Heart right ventricle (tissue), 16 donors: Measurements from ENCODE around the gene CTAG1B. TPM values are rescaled to one million over a fixed set of nuclear protein-coding genes. Genes with fewer than 3 reads are reported as not detected.
"Not testable (repeated sequence)": the region's sequence is repeated elsewhere in the genome, so short reads cannot be mapped to it uniquely, and the experiment has no call there.

Experiments used
- ATAC-seq, 8 donors: fragments of 200-7000 bp; cut with Tn5 transposase; one replicate each; pipeline ENCODE4 v1.9.1; 2020; ENCODE audit warnings: mild to moderate bottlenecking in 8 of 8, moderate library complexity in 8 of 8, moderate number of reproducible peaks in 1 of 8
- DNase-seq, 2 donors: peaks; one replicate each; pipeline ENCODE4 v3.0.0-alpha.2; 2020
- H3K27ac ChIP-seq, 10 donors: fragments of 200-600 bp; sonication (generic) in 2 of 10; one replicate each; pipeline versions ENCODE4 v1.5.0 to v1.8.0; 2020 to 2022; ENCODE audit warnings: mild to moderate bottlenecking in 3 of 10
- H3K27me3 ChIP-seq, 7 donors: fragments of 200-600 bp; one replicate each; pipeline ENCODE4 v1.8.0; 2021 to 2022; ENCODE audit warnings: mild to moderate bottlenecking in 2 of 7
- H3K36me3 ChIP-seq, 9 donors: fragments of 200-600 bp; sonication (generic) in 1 of 9; one replicate each; pipeline versions ENCODE4 v1.5.0 to v1.8.0; 2020 to 2022; ENCODE audit warnings: mild to moderate bottlenecking in 2 of 9
- H3K4me1 ChIP-seq, 9 donors: fragments of 200-600 bp; sonication (generic) in 1 of 9; one replicate each; pipeline versions ENCODE4 v1.5.0 to v1.8.0; 2020 to 2022; ENCODE audit warnings: mild to moderate bottlenecking in 4 of 9
- H3K4me3 ChIP-seq, 10 donors: fragments of 200-600 bp; sonication (generic) in 2 of 10; one replicate each; pipeline versions ENCODE4 v1.5.0 to v1.8.0; 2020 to 2022; ENCODE audit warnings: mild to moderate bottlenecking in 7 of 10, moderate library complexity in 2 of 10
- H3K9me3 ChIP-seq, 11 donors: fragments of 200-600 bp in 10 of 11; sonication (generic) in 2 of 11; one replicate each; pipeline versions ENCODE4 v1.5.0 to v1.8.0; 2013 to 2022; ENCODE audit warnings: mild to moderate bottlenecking in 2 of 11, control low read depth in 1 of 11, moderate library complexity in 1 of 11
- CTCF ChIP-seq, 9 donors: fragments of 200-600 bp; sonication (generic) in 2 of 9; IDR thresholded peaks; one replicate each; pipeline versions ENCODE4 v1.5.0 to v1.8.0; 2021 to 2022; ENCODE audit warnings: antibody characterized with exemption in 9 of 9, mild to moderate bottlenecking in 5 of 9, moderate library complexity in 1 of 9
- WGBS, 2 donors: extraction: QIAGEN DNeasy Blood & Tissue Kit; methylation state at CpG; one replicate each; pipeline ENCODE4 v1.1.7; 2013; ENCODE audit warnings: inconsistent platforms in 1 of 2; 5-methylcytosine and 5-hydroxymethylcytosine counted together
- intact Hi-C, 10 donors: fragments of 100-400 bp; cut with DNase I; formaldehyde crosslinking; loops; one replicate each; pipeline versions ENCODE4 v1.11.1 to v1.14.2; 2022
- polyA plus RNA-seq, 2 donors: library from polyadenylated mRNA; stranded (reverse); fragments of 200-250 nt; gene quantifications; one replicate each; pipeline ENCODE4 v1.2.3, GENCODE V29; 2013
- total RNA-seq, 10 donors: library from RNA; stranded (reverse); fragmentation: NEBNext Ultra II Directional in 3 of 10; extraction: Animal tissue kit (Norgen Biotek cat#: 25700) in 3 of 10; gene quantifications; one replicate each; pipeline versions ENCODE4 v1.2.1 to v1.2.4, GENCODE V29; 2021 to 2023
- donor health status: Arrhythmogenic right ventricular cardiomyopathy.
- donor health status: ischemic (EF 13 %, LVEDD 7.1; RV severe dilation, severe dysfunction).
- donor health status: healthy with polysubstance abuse.
- donor health status: DM: no; HTN: yes; CAD: no.
- donor health status: DM: no; HTN: no; CAD: no.
- donor health status: ischemic (EF 25% LVEDD 6.9; RV normal size, moderate dysfunction).
- donor health status: ischemic (EF 25% LVEDD 5.7; RV mildly dilated, moderate dysfunction).
- donor health status: healthy.
- donor health status: DM: yes; HTN: yes; CAD: no.
- donor health status: Ischemic cardiomyopathy.
- donor health status: ischemic (EF 35%, LVEDD 5.7; RV mildly dilated, moderate dysfunction).
- donor health status: nonischemic (EF 11% LVEDD 7.7; RV severe dilation, severe dysfunction).
- donor health status: DM: yes; HTN: yes; CAD: no.
- donor health status: PGD.
- donor health status: ischemic (EF 29% LVEDD 5.4; RV normal size, mild dysfunction).
- donor health status: nonischemic (EF 23%, LVEDD 6.1; RV moderate dilation, normal function).

CTAG1B gene
- total and polyA plus RNA-seq, 12 donors: not detected

- peak in 7 of 8 donors; percentile 31 to 78 (median 74) for ATAC-seq
- 28 to 40% methylated on average over 2 of the region's 11 CpGs for WGBS, 2 donors
- H3K27ac ChIP-seq: not testable (repeated sequence)
Measured at GRCh38 chrX:154620767-154621414, 1.8 kb upstream of the CTAG1B start.

GRCh38 chrX:154613586-154613985 lies 5.5 kb downstream of the CTAG1B start:
- intact Hi-C loops, H3K27ac ChIP-seq, H3K4me3 ChIP-seq, H3K36me3 ChIP-seq, H3K4me1 ChIP-seq, DNase-seq, H3K27me3 ChIP-seq, ATAC-seq, H3K9me3 ChIP-seq: not testable (repeated sequence)
- WGBS, 2 donors: 3 to 10% methylated on average over 4 to 5 of the region's 12 CpGs

More at GRCh38 chrX:154620767-154621414, 1.8 kb upstream of the CTAG1B start:
- H3K27me3 ChIP-seq, H3K4me1 ChIP-seq, DNase-seq, intact Hi-C loops, H3K36me3 ChIP-seq, H3K9me3 ChIP-seq, H3K4me3 ChIP-seq: not testable (repeated sequence)

DNA sequence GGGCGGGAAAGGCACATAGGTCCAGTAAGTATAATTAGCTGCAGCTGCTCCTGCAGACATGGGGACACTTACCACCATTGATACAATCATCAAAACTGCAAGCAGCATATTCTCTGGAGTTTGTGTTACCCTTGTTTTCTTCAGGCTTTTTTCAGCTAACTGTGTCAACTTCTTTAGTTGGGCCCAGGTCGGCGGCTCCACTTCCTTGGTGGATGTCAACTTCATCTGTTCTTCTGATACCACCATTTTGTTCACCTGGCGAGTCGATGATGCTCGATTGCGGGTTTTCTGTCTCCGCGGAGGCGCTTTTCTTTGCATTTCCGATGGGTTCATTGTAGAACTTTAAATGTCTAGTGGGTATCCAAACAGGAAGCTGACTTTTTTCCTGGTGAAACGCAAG lies 7.9 kb downstream of the CTAG1B start:
- H3K27ac ChIP-seq, DNase-seq, ATAC-seq, H3K27me3 ChIP-seq, H3K9me3 ChIP-seq, H3K4me1 ChIP-seq, intact Hi-C loops, H3K36me3 ChIP-seq, H3K4me3 ChIP-seq: not testable (repeated sequence)
- WGBS, 2 donors: 85 to 87% methylated on average over 10 to 12 of the region's 12 CpGs

DNA sequence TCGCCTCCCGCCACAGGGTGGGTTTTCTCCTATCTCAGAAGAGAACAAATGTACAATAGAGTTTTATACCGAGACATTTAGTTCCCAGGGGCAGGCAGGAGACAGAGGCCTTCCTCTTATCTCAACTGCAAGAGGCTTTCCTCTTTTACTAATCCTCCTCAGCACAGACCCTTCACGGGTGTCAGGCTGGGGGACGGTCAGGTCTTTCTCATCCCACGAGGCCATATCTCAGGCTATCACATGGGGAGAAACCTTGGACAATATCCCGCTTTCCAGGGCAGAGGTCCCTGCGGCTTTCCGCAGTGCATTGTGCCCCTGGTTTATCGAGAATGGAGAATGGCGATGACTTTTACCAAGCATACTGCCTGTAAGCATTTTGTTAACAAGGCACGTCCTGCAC lies 10.3 kb downstream of the CTAG1B start:
- intact Hi-C loops, ATAC-seq: not testable (repeated sequence)

GRCh38 chrX:154607976-154608375 lies 11.1 kb downstream of the CTAG1B start:
- H3K36me3 ChIP-seq, DNase-seq, H3K9me3 ChIP-seq, H3K4me1 ChIP-seq, ATAC-seq, H3K4me3 ChIP-seq, H3K27me3 ChIP-seq, H3K27ac ChIP-seq, intact Hi-C loops: not testable (repeated sequence)
- WGBS, 2 donors: 83 to 89% methylated on average over 9 to 10 of the region's 11 CpGs

More for the DNA sequence above, 10.3 kb downstream of the CTAG1B start:
- H3K36me3 ChIP-seq, H3K27ac ChIP-seq, H3K9me3 ChIP-seq, DNase-seq, H3K4me3 ChIP-seq, H3K27me3 ChIP-seq, H3K4me1 ChIP-seq: not testable (repeated sequence)
- WGBS, 2 donors: 58 to 62% methylated on average over 12 of the region's 12 CpGs

DNA sequence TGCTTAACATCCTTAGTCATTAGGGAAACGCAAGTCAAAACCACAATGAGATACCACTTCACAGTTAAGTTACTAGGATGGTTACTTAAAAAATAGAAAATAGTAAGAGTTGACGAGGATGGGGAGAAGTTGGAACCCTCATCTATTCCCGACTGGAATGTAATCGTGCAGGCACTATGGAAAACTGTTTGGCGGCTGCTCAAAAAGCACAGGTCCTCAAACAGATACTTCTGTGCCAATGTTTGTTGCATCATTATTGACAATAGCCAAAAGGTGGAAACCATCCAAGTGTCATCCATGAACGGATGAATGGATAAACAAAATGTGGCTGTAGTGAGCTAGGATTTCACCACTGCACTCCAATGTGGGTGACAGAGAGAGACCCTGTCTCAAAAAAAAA lies 11.7 kb downstream of the CTAG1B start:
- Histone ChIP-seq H3K4me1 (peaks cover 0 to 9% (median 0%) of the 10 kb centered on the region in 9 donors), H3K4me3 (no peak overlapping the region), H3K36me3 (no peaks in the 10 kb centered on the region), H3K27ac (no peak overlapping the region), H3K27me3 (no peaks in the 10 kb centered on the region), H3K9me3 (no peaks in the 10 kb centered on the region)
- intact Hi-C loops: no loop called here
- DNase-seq: no peak
- 72 to 79% methylated on average over 6 of the region's 6 CpGs for WGBS, 2 donors
- no peak for ATAC-seq
- TF ChIP-seq CTCF (IDR thresholded peaks at IDR 0.05): no peak

GRCh38 chrX:154605566-154605965 lies 13.5 kb downstream of the CTAG1B start:
- WGBS, 2 donors: 88 to 91% methylated on average over 6 of the region's 6 CpGs

More at GRCh38 chrX:154605566-154605965, 13.5 kb downstream of the CTAG1B start:
- DNase-seq (no peak), ATAC-seq (no peak)
- Histone ChIP-seq H3K4me3 (no peak overlapping the region), H3K4me1 (peaks cover 0 to 9% (median 0%) of the 10 kb centered on the region in 9 donors), H3K27ac (no peak overlapping the region), H3K9me3 (no peaks in the 10 kb centered on the region), H3K36me3 (no peaks in the 10 kb centered on the region), H3K27me3 (no peaks in the 10 kb centered on the region)
- intact Hi-C loops: no loop called here
- no peak for TF ChIP-seq CTCF (IDR thresholded peaks at IDR 0.05)
